ENCODE data around the gene SCARF2.

SCARF2 gene

GRCh38 chr22:20438678-20439492 is 1.3 kb upstream of the SCARF2 start:
- no peak for DNase-seq

- no peak for DNase-seq
Observed at GRCh38 chr22:20438427-20438677, 727 bp upstream of the SCARF2 start.

GRCh38 chr22:20436768-20437612 is 635 bp downstream of the SCARF2 start:
- DNase-seq, result peak; percentile 2

- no peak for DNase-seq
Observed at GRCh38 chr22:20436307-20436767, 1.3 kb downstream of the SCARF2 start.

- no peak for DNase-seq
Observed at GRCh38 chr22:20435436-20436306, 2.0 kb downstream of the SCARF2 start.

- DNase-seq, result no peak
Observed at GRCh38 chr22:20434773-20435172, 2.9 kb downstream of the SCARF2 start.

GRCh38 chr22:20434264-20434751 is 3.3 kb downstream of the SCARF2 start:
- DNase-seq, result no peak

- no peak for DNase-seq
Observed at GRCh38 chr22:20433686-20434241, 3.9 kb downstream of the SCARF2 start.

- no peak for DNase-seq
Observed at GRCh38 chr22:20433191-20433590, 4.4 kb downstream of the SCARF2 start.

- DNase-seq, result no peak
Observed at GRCh38 chr22:20432244-20432686, 5.4 kb downstream of the SCARF2 start.

GRCh38 chr22:20431511-20432192 is 6.0 kb downstream of the SCARF2 start:
- DNase-seq, result no peak

- DNase-seq, result no peak
Observed at GRCh38 chr22:20430720-20431510, 6.7 kb downstream of the SCARF2 start.

GRCh38 chr22:20430101-20430719 is 7.4 kb downstream of the SCARF2 start:
- DNase-seq, result no peak

- DNase-seq, result no peak
Observed at GRCh38 chr22:20429254-20430100, 8.1 kb downstream of the SCARF2 start.

- no peak for DNase-seq
Observed at GRCh38 chr22:20428496-20429253, 8.9 kb downstream of the SCARF2 start.

- no peak for DNase-seq
Observed at GRCh38 chr22:20427945-20428417, 9.6 kb downstream of the SCARF2 start.

- DNase-seq, result no peak
Observed at GRCh38 chr22:20427104-20427944, 10.3 kb downstream of the SCARF2 start.

GRCh38 chr22:20426259-20426615 is 11.4 kb downstream of the SCARF2 start:
- DNase-seq, result no peak

Data from NCI-H226 (cell line).